Right atrium auricular region (tissue), 2 donors: ENCODE data around the gene KCNJ11. TPM values are rescaled to one million over a fixed set of nuclear protein-coding genes. Genes with fewer than 3 reads are reported as not detected.

Source experiments
- DNase-seq: peaks from one replicate; pipeline ENCODE4 v3.0.0-alpha.2; 2019; ENCODE audit warnings: low spot score
- H3K27ac ChIP-seq, 2 donors: fragments of 200-600 bp; sonication (generic); 1 replicate in 1 of 2; 2 replicates in 1 of 2; pipeline ENCODE4 v1.5.1; 2016 to 2019
- H3K27me3 ChIP-seq, 2 donors: fragments of 200-600 bp; sonication (generic); one replicate each; pipeline versions ENCODE4 v1.5.1 to v1.6.0; 2017 to 2019
- H3K36me3 ChIP-seq: fragments of 200-600 bp; sonication (generic); one replicate; pipeline ENCODE4 v1.5.1; 2016
- H3K4me1 ChIP-seq, 2 donors: fragments of 200-600 bp; sonication (generic); one replicate each; pipeline versions ENCODE4 v1.5.1 to v1.6.0; 2017 to 2019
- H3K4me3 ChIP-seq, 2 donors: fragments of 200-600 bp; sonication (generic); 1 replicate in 1 of 2; 2 replicates in 1 of 2; pipeline ENCODE4 v1.5.1; 2017 to 2019; ENCODE audit warnings: mild to moderate bottlenecking in 1 of 2, moderate library complexity in 1 of 2
- H3K9me3 ChIP-seq, 2 donors: fragments of 200-600 bp; sonication (generic); one replicate each; pipeline ENCODE4 v1.5.1; 2019
- total RNA-seq, 2 donors: library from RNA; depleted of rRNA; stranded (reverse); fragments of >200 nt; gene quantifications; one replicate each; pipeline ENCODE4 v1.1.0, GENCODE V29; 2016
- TF ChIP-seq, protein P1 (sequence below), 2 donors: fragments of 200-600 bp; sonication (generic); IDR thresholded peaks; one replicate each; pipeline ENCODE4 v1.5.1; 2019; ENCODE audit warnings: antibody characterized with exemption in 2 of 2

Gene KCNJ11
- 10 to 100 TPM; 18.7 to 19.5 TPM for total RNA-seq

DNA sequence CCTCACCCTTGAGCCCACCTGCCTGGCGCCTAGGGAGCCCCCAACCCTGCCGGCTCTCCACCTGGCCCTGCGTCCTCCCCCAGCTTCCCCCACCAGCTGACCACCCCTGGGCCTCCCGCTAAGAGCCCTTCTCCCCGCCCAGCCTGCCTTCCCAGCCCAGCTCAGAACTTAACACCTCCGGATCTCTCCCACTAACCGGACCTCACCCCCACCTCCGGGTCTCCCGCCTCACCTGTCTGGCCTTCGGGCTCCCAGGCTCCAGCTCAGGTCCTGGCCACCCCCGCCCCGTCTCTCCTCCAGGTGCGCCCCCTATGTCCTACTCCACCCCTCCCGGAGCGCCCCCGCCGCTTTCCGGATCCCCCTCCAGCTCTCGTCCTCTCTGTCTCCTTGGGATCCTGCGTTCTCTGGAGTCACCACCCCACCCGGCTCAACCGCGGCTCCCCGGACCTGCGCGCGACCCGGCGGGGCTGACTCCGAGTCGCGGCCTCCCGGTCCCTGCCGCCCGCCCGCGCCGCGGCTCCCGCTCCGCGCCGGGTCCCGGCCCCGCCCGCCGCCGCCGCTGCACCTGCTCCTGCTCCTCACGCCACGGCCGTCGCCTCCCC lies at the start of gene KCNJ11:
Gene KCNJ11, minus strand, starts transcription at position 51 of the 602 bp plus-strand sequence. CDS start 568 bp downstream, outside the sequence.
- TF ChIP-seq, protein P1, sequence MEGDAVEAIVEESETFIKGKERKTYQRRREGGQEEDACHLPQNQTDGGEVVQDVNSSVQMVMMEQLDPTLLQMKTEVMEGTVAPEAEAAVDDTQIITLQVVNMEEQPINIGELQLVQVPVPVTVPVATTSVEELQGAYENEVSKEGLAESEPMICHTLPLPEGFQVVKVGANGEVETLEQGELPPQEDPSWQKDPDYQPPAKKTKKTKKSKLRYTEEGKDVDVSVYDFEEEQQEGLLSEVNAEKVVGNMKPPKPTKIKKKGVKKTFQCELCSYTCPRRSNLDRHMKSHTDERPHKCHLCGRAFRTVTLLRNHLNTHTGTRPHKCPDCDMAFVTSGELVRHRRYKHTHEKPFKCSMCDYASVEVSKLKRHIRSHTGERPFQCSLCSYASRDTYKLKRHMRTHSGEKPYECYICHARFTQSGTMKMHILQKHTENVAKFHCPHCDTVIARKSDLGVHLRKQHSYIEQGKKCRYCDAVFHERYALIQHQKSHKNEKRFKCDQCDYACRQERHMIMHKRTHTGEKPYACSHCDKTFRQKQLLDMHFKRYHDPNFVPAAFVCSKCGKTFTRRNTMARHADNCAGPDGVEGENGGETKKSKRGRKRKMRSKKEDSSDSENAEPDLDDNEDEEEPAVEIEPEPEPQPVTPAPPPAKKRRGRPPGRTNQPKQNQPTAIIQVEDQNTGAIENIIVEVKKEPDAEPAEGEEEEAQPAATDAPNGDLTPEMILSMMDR (IDR thresholded peaks at IDR 0.05) = no peak
- H3K27me3 ChIP-seq = peaks cover 0 to 3% of the 10 kb centered on the region in 2 donors
- no peak for DNase-seq
- H3K9me3 ChIP-seq = no peaks in the 10 kb centered on the region
- H3K4me3 ChIP-seq = peak within 1 kb of the TSS; percentile 54 to 57
- H3K27ac ChIP-seq = peak within 1 kb of the TSS; percentile 77 to 83
- H3K36me3 ChIP-seq = no peaks in the 10 kb centered on the region
- peaks cover 0 to 38% of the 10 kb centered on the region in 2 donors for H3K4me1 ChIP-seq

DNA sequence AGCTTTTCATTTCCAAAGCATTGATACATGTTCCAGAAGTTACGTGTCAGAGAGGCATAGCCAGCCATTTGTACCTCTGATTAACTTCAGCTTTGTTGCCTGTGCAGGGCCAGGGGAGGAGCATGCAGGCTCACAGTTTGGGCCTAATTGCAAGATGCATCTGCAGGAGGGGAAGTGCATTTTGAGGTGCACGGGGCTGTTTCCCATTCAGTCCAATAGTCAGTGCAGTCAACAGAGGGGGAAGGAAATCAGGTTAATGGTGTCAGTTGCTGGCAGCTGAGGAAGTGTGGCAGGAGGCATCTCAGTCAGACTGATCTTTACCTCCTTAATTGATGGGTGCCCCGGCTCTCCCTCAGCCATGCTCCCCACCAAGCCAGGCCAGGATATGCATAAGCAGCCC lies 48.9 kb upstream of the KCNJ11 start:
- TF ChIP-seq, protein P1 (IDR thresholded peaks at IDR 0.05) = no peak
- H3K4me3 ChIP-seq = no peak overlapping the region
- H3K9me3 ChIP-seq = no peaks in the 10 kb centered on the region
- DNase-seq = no peak
- no peaks in the 10 kb centered on the region for H3K36me3 ChIP-seq
- H3K27me3 ChIP-seq = no peaks in the 10 kb centered on the region
- no peak overlapping the region for H3K27ac ChIP-seq
- no peaks in the 10 kb centered on the region for H3K4me1 ChIP-seq

GRCh38 chr11:17434108-17434507 lies 45.6 kb upstream of the KCNJ11 start:
- Histone ChIP-seq H3K27ac (no peak overlapping the region), H3K4me1 (no peaks in the 10 kb centered on the region), H3K4me3 (no peak overlapping the region), H3K36me3 (no peaks in the 10 kb centered on the region), H3K9me3 (no peaks in the 10 kb centered on the region), H3K27me3 (no peaks in the 10 kb centered on the region)
- TF ChIP-seq, protein P1 (IDR thresholded peaks at IDR 0.05) = no peak
- DNase-seq = no peak

DNA sequence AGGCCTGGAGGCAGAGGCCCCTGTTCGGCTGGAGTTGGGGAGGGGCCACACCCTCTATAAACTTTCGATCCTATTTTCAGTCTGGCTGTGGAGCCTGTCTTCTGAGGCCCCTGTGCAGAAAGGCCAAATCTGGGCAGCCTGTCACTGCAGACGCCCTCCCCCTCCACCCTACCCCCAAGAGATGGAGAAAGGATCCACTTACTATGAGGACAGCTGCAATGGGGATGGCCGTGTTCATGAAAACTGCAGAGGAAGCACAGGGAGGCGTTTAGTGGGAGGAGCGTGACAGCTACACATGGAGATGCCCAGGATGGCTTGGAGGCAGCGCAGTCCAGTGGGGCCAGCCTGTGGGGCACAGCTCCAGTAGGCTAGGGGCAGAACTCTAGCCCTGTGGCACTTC lies 43.5 kb upstream of the KCNJ11 start:
- TF ChIP-seq, protein P1 (IDR thresholded peaks at IDR 0.05) = no peak
- H3K27ac ChIP-seq = no peak overlapping the region
- H3K4me3 ChIP-seq = no peak overlapping the region
- no peaks in the 10 kb centered on the region for H3K27me3 ChIP-seq
- H3K36me3 ChIP-seq = no peaks in the 10 kb centered on the region
- H3K4me1 ChIP-seq = no peaks in the 10 kb centered on the region
- no peak for DNase-seq
- no peaks in the 10 kb centered on the region for H3K9me3 ChIP-seq

DNA sequence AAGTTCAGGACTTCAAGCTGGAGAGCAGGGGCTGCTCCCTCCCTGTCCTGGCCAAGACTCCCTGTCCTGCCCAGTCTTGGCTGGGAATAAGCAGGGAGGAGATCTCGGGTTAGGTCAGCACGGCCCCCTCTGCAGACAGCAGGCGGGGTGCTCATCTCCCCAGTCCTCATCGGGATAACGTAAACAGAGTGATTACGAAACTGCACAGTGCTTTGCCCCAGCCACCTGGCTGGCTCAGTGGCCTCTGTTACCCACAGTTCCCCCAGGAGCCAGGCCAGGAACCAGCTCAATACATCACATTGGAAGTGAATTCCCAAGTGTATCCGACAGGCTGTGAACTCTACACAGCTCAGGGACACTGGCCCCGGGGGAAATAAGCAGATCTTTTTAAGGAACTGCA lies 42.7 kb upstream of the KCNJ11 start:
- H3K27me3 ChIP-seq = no peaks in the 10 kb centered on the region
- H3K4me3 ChIP-seq = no peak overlapping the region
- DNase-seq = no peak
- H3K4me1 ChIP-seq = no peaks in the 10 kb centered on the region
- no peak overlapping the region for H3K27ac ChIP-seq
- H3K9me3 ChIP-seq = no peaks in the 10 kb centered on the region
- H3K36me3 ChIP-seq = no peaks in the 10 kb centered on the region
- TF ChIP-seq, protein P1 (IDR thresholded peaks at IDR 0.05) = no peak

- Histone ChIP-seq H3K27ac (no peak overlapping the region), H3K4me1 (no peaks in the 10 kb centered on the region), H3K36me3 (no peaks in the 10 kb centered on the region), H3K4me3 (no peak overlapping the region), H3K9me3 (no peaks in the 10 kb centered on the region), H3K27me3 (no peaks in the 10 kb centered on the region)
- TF ChIP-seq, protein P1 (IDR thresholded peaks at IDR 0.05) = no peak
- DNase-seq = no peak
These were observed 42.2 kb upstream of the KCNJ11 start for GRCh38 chr11:17430616-17431015.
